ENCODE data around the gene ABHD14A. TPM values are rescaled to one million over a fixed set of nuclear protein-coding genes. Genes with fewer than 3 reads are reported as not detected.

ABHD14A gene
- total RNA-seq, 4 donors from 2014 or later, result 3.9 to 11.6 (median 7.7) TPM

DNA sequence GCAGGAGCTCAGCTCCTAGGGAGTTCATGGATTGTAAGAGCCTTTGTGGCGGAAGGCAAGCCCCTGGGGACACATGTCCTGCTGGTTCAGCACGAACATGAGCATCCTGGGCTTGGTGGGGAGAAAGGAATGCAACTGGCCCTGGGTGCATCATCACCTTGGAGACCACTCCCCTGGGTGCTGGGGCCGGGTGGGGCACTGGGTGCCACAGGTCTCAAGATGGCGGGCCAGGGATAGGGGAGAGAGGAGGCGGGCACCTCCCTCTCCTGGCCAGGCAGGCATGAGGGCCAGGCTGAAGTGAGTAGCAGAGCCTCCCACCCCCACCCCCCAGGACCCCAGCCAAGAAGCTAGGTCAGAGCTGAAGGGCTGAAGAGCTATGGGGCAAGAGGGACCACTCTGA lies 8.4 kb upstream of the ABHD14A start:
- H3K4me3 ChIP-seq, result peak overlapping the region; percentile 63 to 97 (median 86)
- peak overlapping the region; percentile 84 to 97 (median 90) for H3K27ac ChIP-seq
- no peaks in the 10 kb centered on the region for H3K9me3 ChIP-seq
- H3K27me3 ChIP-seq, result no peaks in the 10 kb centered on the region
- no peak for TF ChIP-seq POLR2A (IDR thresholded peaks at IDR 0.05)
- TF ChIP-seq, protein P1, sequence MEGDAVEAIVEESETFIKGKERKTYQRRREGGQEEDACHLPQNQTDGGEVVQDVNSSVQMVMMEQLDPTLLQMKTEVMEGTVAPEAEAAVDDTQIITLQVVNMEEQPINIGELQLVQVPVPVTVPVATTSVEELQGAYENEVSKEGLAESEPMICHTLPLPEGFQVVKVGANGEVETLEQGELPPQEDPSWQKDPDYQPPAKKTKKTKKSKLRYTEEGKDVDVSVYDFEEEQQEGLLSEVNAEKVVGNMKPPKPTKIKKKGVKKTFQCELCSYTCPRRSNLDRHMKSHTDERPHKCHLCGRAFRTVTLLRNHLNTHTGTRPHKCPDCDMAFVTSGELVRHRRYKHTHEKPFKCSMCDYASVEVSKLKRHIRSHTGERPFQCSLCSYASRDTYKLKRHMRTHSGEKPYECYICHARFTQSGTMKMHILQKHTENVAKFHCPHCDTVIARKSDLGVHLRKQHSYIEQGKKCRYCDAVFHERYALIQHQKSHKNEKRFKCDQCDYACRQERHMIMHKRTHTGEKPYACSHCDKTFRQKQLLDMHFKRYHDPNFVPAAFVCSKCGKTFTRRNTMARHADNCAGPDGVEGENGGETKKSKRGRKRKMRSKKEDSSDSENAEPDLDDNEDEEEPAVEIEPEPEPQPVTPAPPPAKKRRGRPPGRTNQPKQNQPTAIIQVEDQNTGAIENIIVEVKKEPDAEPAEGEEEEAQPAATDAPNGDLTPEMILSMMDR (IDR thresholded peaks at IDR 0.05), result no peak
- no peak for DNase-seq
- peaks cover 0 to 29% (median 7%) of the 10 kb centered on the region in 4 donors for H3K4me1 ChIP-seq
- no peaks in the 10 kb centered on the region for H3K36me3 ChIP-seq

DNA sequence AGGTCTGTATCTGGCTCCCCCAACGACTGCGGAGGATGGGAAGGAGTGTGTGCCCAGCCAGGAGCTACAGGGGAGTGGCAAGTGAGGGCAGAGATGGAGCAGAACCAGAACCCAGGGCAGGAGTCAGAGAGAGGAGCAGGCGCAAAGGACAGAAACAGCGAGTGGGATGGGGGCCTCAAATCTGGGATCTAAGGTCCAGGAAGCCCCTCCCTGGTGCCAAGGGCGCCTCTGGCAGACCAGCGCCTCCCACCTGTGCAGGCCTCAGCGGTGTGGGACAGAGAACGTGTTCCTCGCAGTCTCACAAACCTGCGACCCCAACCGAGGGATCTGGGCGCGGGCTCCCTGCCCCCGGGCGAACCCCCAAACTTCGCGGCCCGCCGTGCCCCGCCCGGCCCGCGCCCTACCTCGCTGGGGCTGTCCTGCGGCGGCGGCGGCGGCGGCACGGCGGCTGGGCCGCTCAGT lies 7.9 kb upstream of the ABHD14A start:
- no peak for TF ChIP-seq POLR2A (IDR thresholded peaks at IDR 0.05)
- TF ChIP-seq, protein P1 (IDR thresholded peaks at IDR 0.05), result no peak
- peak overlapping the region; percentile 84 to 97 (median 90) for H3K27ac ChIP-seq
- no peaks in the 10 kb centered on the region for H3K9me3 ChIP-seq
- H3K27me3 ChIP-seq, result no peaks in the 10 kb centered on the region
- DNase-seq, result no peak
- H3K4me1 ChIP-seq, result peaks cover 0 to 29% (median 7%) of the 10 kb centered on the region in 4 donors
- H3K4me3 ChIP-seq, result peak overlapping the region; percentile 63 to 97 (median 86)
- H3K36me3 ChIP-seq, result no peaks in the 10 kb centered on the region

DNA sequence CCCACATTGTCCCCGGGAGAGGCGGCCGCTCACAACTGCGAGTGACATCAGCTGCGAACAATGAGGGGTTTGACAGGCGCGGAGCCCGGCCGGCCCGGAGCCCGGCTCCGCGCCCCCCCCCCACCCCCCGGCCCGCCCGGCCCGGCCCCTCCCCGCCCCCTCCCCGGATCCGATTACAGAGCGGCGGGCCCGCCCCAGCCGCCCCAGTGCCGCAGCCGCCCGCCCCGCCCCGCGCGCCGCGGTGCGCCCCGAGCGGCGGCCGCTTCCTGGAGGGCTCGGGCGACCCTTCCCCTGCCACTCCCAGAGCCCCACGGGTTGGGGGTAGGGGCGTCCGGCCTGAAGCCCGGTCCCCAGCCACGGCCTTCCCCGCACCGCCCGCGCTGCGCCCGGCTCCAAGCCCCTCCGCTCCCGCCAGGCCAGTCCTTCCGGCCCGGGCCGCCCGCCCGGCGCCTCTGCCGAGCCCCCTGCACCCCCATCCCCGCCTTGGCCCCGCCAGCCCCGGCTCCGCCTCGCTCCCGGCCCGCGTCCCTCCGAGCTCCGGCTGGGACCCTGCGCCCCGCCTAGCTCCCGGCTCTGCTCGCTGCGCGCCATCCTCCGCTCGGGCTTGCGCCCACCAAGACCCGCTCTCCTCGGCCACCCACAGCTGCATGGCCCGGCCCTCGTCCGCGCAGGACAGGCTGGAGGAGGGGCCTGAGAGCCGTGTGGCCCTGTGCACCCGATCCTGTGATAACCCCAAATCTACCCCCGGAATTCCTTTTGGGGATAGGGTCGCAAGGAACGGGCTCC lies 7.3 kb upstream of the ABHD14A start, which contains the start of gene PCBP4:
PCBP4 (minus strand) TSS at position 71 of the 786 bp plus-strand sequence. CDS start 6,214 bp downstream, outside the sequence.
- H3K9me3 ChIP-seq, result no peaks in the 10 kb centered on the region
- peak within 1 kb of the TSS; percentile 84 to 97 (median 90) for H3K27ac ChIP-seq
- peak in 1 of 2 donors; percentile 23 for TF ChIP-seq POLR2A (IDR thresholded peaks at IDR 0.05)
- TF ChIP-seq, protein P1 (IDR thresholded peaks at IDR 0.05), result no peak
- no peaks in the 10 kb centered on the region for H3K36me3 ChIP-seq
- peak; percentile 31 to 80 (median 71) for DNase-seq
- H3K4me1 ChIP-seq, result peaks cover 0 to 29% (median 7%) of the 10 kb centered on the region in 4 donors
- peak within 1 kb of the TSS; percentile 63 to 97 (median 86) for H3K4me3 ChIP-seq
- no peaks in the 10 kb centered on the region for H3K27me3 ChIP-seq

DNA sequence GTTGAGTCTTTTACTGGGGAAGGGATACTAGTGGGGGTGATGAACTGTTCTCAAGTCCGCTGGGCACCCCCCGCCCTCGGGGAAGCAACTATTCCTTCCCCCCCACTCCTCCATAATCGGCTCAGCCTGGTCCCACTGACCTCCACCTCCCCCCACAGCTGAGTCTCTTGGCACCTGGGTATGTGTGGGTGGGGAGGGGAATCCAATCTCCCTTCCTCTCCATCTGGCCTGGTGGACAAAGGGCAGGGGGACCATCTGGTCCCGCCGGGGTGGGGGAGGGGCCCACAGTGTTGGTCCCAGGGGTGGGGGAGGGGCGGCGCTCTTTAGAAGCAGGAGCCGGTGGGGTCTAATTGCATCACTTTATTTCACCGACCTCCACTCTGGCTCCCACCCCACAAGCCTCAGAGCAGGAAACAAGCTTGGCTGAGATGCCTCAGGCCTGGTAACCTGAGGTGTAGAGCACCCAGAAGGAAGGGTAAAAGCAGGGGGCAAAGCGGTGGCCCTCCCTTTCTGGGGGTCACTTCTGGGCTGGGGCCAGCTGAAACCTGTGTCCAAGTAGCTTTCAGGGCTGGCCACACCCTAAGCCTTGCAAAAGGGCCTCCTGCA lies 6.6 kb upstream of the ABHD14A start:
- TF ChIP-seq, protein P1 (IDR thresholded peaks at IDR 0.05), result no peak
- TF ChIP-seq POLR2A (IDR thresholded peaks at IDR 0.05), result no peak
- no peaks in the 10 kb centered on the region for H3K9me3 ChIP-seq
- no peak for DNase-seq

DNA sequence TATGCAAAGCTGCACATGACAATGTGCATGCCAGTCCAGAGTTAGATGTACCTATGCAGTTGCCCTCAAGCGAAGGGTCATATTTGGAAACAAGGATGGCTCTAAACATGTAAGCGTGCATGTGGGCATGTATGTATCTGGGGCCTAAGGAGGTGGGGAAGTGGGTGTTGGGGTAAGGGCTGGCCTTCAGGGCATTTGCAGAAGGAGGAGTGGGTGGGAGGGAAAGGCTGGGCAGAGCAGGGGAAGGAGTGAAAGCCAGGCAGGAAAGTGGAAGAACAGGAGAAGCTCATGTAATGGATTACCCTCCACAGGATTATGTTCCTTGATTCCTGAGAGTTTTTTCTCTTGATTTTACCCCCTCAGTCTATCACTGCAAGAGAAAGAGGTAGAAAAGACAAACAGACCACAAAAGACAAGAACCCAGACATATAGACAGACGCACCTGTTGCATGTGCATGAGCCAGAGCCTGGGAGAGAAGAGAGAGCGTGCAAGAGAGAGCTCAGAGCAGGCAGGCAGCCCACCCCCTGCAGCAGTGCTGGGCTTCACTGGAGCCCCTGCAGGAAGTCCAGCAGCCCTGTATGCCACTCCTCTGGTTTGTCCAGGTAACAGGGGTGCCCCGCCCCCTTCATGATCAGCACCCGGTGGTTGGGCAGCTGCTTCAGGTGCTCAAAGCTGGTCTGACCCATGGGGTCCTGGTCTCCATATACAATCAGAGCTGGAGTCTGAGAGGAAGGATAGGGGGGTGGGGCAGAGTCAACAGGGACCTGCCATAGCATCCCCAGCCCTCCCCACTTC lies 5.8 kb upstream of the ABHD14A start:
- TF ChIP-seq, protein P1 (IDR thresholded peaks at IDR 0.05), result no peak
- no peak for TF ChIP-seq POLR2A (IDR thresholded peaks at IDR 0.05)
- no peak overlapping the region for H3K4me3 ChIP-seq
- peak overlapping the region in 2 of 4 donors; percentile 84 to 97 for H3K27ac ChIP-seq
- peaks cover under 1 to 30% (median 8%) of the 10 kb centered on the region in 4 donors for H3K4me1 ChIP-seq
- H3K9me3 ChIP-seq, result no peaks in the 10 kb centered on the region
- DNase-seq, result no peak
- no peaks in the 10 kb centered on the region for H3K36me3 ChIP-seq
- no peaks in the 10 kb centered on the region for H3K27me3 ChIP-seq

More for the DNA sequence above, 6.6 kb upstream of the ABHD14A start:
- H3K36me3 ChIP-seq, result no peaks in the 10 kb centered on the region
- H3K4me3 ChIP-seq, result peak overlapping the region; percentile 63 to 97 (median 86)
- peaks cover 0 to 29% (median 7%) of the 10 kb centered on the region in 4 donors for H3K4me1 ChIP-seq
- peak overlapping the region; percentile 84 to 97 (median 90) for H3K27ac ChIP-seq
- H3K27me3 ChIP-seq, result no peaks in the 10 kb centered on the region

Measured in Peyer's patch (tissue), 4 donors.